Ureter (tissue), 1 donor: ENCODE data around the gene CFAP53. TPM values are rescaled to one million over a fixed set of nuclear protein-coding genes. Genes with fewer than 3 reads are reported as not detected.
"Not testable (repeated sequence)": the region's sequence is repeated elsewhere in the genome, so short reads cannot be mapped to it uniquely, and the experiment has no call there.

Experiments
- DNase-seq: peaks from one replicate; pipeline ENCODE4 v3.0.0-alpha.2; 2020; ENCODE audit warnings: low spot score
- total RNA-seq: library from RNA; stranded (reverse); gene quantifications from one replicate; pipeline ENCODE4 v1.2.4, GENCODE V29; 2023
- donor health status: DM: yes; HTN: yes; CAD: no.

CFAP53 gene
- total RNA-seq, 1 donor from 2014 or later = 0.81 TPM

GRCh38 chr18:50272568-50272967 is 6.3 kb upstream of the CFAP53 start:
- no peak for DNase-seq

- DNase-seq = peak; percentile 82
These were observed 1.9 kb upstream of the CFAP53 start for GRCh38 chr18:50268022-50268747.

GRCh38 chr18:50262977-50263376 is 3.3 kb downstream of the CFAP53 start:
- DNase-seq = no peak

GRCh38 chr18:50250935-50251334 is 15.4 kb downstream of the CFAP53 start:
- DNase-seq = no peak

GRCh38 chr18:50249576-50249975 is 16.7 kb downstream of the CFAP53 start:
- no peak for DNase-seq

- no peak for DNase-seq
These were observed 18.7 kb downstream of the CFAP53 start for GRCh38 chr18:50247561-50247960.

- DNase-seq = not testable (repeated sequence)
These were observed 24.5 kb downstream of the CFAP53 start for GRCh38 chr18:50241768-50242167.

- no peak for DNase-seq
These were observed 26.2 kb downstream of the CFAP53 start for GRCh38 chr18:50240080-50240563.

- DNase-seq = no peak
These were observed 33.9 kb downstream of the CFAP53 start for GRCh38 chr18:50232419-50232818.

GRCh38 chr18:50231621-50232020 is 34.7 kb downstream of the CFAP53 start:
- no peak for DNase-seq

GRCh38 chr18:50220249-50220648 is 46.0 kb downstream of the CFAP53 start:
- not testable (repeated sequence) for DNase-seq

GRCh38 chr18:50218432-50219197 is 47.7 kb downstream of the CFAP53 start:
- no peak for DNase-seq

GRCh38 chr18:50209311-50209710 is 57.0 kb downstream of the CFAP53 start:
- DNase-seq = no peak

GRCh38 chr18:50207722-50208121 is 58.6 kb downstream of the CFAP53 start:
- DNase-seq = no peak

- DNase-seq = peak; percentile 54
These were observed 62.3 kb downstream of the CFAP53 start for GRCh38 chr18:50203801-50204604.

- no peak for DNase-seq
These were observed 64.7 kb downstream of the CFAP53 start for GRCh38 chr18:50201476-50202018.

GRCh38 chr18:50199921-50200320 is 66.4 kb downstream of the CFAP53 start:
- DNase-seq = no peak

- no peak for DNase-seq
These were observed 66.9 kb downstream of the CFAP53 start for GRCh38 chr18:50199346-50199855.

- DNase-seq = no peak
These were observed 70.0 kb downstream of the CFAP53 start for GRCh38 chr18:50196261-50196660.

GRCh38 chr18:50195689-50196088 is 70.6 kb downstream of the CFAP53 start:
- no peak for DNase-seq
